Brain microvascular endothelial cell (primary cell): ENCODE results near the gene HNRNPM.

Source experiments
- DNase-seq: peaks from one replicate; pipeline ENCODE4 v3.0.0-alpha.2; 2020
- H3K27ac ChIP-seq: fragments of 250-450 bp; sonication (Bioruptor Pico); 2 replicates; pipeline ENCODE4 v1.5.1; 2020; ENCODE audit warnings: mild to moderate bottlenecking, moderate library complexity
- H3K27me3 ChIP-seq: fragments of 250-450 bp; sonication (Bioruptor Pico); replicated peaks from 2 replicates; pipeline ENCODE4 v1.5.1; 2020; ENCODE audit warnings: mild to moderate bottlenecking
- H3K36me3 ChIP-seq: fragments of 250-450 bp; sonication (Bioruptor Pico); replicated peaks from 2 replicates; pipeline ENCODE4 v1.5.1; 2020; ENCODE audit warnings: mild to moderate bottlenecking
- H3K4me3 ChIP-seq: 2 replicates; pipeline ENCODE4 v1.5.1; 2011; ENCODE audit warnings: low read depth, mild to moderate bottlenecking, control low read depth, low read length, moderate library complexity
- in situ Hi-C: cut with HindIII; loops from 2 replicates; pipeline ENCODE4 v1.10.0; 2017; ENCODE audit warnings: low sequenced_read_pairs, low pct_ligation_motif_present
- TF ChIP-seq, protein P1 (sequence below): IDR thresholded peaks from 2 replicates; pipeline ENCODE4 v1.5.1; 2011; ENCODE audit warnings: low read depth, mild to moderate bottlenecking, moderate library complexity, low read length, control low read depth, inconsistent platforms; ENCODE audit errors: missing control alignments

The HNRNPM gene

DNA sequence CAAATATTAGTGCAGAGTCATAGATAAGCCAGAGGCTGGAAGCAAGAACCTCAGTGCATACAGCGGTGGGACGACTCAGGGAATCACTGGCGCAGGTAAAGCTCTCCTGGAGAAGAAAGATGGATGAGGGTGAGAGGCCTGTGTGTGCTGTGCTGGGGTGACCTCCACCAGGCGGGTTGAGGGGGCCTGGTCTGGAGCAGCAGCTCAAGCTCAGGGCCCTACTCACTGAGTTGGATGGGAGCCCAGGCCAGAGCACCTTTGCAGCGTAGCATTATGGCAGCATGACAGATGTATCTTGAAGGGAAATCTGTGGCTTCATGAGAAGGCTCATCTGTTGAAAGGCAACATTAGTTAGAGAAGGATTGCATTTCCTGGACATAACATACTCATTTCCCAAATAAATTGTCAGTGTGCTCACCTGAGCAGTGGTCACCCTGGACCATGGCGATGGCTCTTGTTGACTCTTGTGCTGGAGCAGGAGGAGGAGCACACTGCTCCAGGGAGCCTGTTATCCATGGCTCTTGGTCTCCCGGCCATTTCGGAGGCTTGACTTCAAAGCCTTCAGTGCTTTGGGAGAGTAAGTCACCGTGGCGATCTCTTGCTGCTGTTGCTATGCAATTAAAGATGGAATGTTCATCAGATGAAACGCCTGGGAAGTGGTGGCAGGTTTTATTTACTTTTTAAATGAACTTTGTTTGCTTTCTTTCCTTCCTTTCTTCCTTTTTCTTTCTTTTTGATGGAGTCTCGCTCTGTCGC is 25.0 kb downstream of the HNRNPM start:
- Histone ChIP-seq H3K36me3 (peaks cover 89% of the 10 kb centered on the region), H3K27ac (no peak overlapping the region), H3K4me3 (no peak overlapping the region), H3K27me3 (no peaks in the 10 kb centered on the region)
- in situ Hi-C loops, result no loop called here
- no peak for DNase-seq
- TF ChIP-seq, protein P1, sequence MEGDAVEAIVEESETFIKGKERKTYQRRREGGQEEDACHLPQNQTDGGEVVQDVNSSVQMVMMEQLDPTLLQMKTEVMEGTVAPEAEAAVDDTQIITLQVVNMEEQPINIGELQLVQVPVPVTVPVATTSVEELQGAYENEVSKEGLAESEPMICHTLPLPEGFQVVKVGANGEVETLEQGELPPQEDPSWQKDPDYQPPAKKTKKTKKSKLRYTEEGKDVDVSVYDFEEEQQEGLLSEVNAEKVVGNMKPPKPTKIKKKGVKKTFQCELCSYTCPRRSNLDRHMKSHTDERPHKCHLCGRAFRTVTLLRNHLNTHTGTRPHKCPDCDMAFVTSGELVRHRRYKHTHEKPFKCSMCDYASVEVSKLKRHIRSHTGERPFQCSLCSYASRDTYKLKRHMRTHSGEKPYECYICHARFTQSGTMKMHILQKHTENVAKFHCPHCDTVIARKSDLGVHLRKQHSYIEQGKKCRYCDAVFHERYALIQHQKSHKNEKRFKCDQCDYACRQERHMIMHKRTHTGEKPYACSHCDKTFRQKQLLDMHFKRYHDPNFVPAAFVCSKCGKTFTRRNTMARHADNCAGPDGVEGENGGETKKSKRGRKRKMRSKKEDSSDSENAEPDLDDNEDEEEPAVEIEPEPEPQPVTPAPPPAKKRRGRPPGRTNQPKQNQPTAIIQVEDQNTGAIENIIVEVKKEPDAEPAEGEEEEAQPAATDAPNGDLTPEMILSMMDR, result no peak

DNA sequence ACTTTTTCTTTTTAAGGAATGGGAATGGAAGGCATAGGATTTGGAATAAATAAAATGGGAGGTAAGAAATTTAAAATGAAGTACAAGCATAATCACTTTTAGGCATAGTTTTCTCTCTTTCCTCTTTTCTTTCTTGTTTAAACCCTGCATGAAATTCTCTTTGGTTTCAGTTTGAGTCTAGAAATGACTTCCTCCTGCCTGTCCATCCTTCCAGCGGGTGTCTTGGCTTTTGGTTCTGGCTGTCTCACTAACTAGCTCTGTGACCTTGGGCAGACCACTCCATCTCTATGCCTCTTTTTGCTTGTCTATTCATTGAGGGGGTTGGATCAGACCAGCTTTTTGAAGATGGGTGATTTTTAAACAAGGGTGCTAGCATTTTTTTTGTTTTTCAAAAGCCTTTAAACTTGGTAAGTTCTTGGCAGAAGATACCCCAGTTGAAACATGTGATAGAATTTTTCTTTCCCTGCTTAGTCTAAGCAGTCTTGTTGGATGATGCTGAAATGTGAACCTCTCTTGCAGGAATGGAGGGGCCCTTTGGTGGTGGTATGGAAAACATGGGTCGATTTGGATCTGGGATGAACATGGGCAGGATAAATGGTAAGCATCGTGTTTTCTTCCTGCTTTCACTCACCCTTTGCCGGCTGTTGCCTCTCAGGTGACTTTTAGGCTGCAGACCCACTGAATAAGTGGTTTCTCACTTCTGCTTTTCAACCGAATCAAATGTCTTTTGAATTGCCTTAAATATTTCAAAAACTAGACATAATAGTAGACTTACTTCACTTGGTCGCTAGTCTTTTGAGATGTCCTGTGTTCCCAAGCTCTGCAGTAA is 29.1 kb downstream of the HNRNPM start:
- no peak overlapping the region for H3K4me3 ChIP-seq
- peaks cover 75% of the 10 kb centered on the region for H3K36me3 ChIP-seq
- H3K27me3 ChIP-seq, result no peaks in the 10 kb centered on the region
- in situ Hi-C loops, result no loop called here
- TF ChIP-seq, protein P1, result no peak
- DNase-seq, result no peak
- no peak overlapping the region for H3K27ac ChIP-seq

DNA sequence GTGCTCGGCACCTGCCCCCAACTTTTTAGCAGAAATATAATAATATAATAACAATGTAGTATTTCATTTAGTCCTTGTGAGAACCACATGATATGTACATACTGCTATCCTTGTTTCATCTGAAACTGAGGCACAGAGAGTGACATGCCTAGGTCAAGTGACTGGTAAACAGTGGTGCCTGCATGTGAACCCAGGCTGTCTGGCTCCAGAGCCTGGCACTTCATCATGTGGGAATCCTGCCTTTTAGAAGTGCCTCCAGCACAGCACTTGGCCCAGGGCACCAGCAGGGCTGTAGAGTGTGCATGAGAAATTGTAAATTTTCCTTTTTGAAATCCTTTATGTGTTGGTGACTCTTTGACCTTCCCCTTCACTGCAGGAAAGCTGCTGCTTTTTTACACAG is 30.2 kb downstream of the HNRNPM start:
- no peak for DNase-seq
- no peak overlapping the region for H3K27ac ChIP-seq
- TF ChIP-seq, protein P1, result no peak
- H3K27me3 ChIP-seq, result no peaks in the 10 kb centered on the region
- in situ Hi-C loops, result no loop called here
- no peak overlapping the region for H3K4me3 ChIP-seq
- peaks cover 67% of the 10 kb centered on the region for H3K36me3 ChIP-seq

DNA sequence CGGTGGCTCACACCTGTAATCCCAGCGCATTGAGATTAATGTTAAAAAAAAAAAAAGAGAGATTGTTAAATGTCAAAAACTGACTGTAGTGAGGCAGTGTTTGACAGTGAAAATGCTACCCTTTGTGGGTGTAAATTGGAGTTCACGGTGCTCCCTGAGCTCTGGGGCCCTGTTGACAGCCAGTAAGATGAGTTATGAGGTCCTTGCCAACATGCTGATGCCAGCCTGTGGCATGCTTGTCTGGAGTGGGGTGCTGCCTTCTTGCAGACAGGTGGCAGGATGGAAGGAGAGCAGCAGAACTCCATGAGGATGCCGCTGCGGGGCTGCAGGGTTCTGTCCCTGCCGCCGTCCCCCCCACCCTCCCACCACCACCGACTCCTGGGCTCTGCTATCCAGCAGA is 31.7 kb downstream of the HNRNPM start:
- TF ChIP-seq, protein P1, result no peak
- Histone ChIP-seq H3K4me3 (no peak overlapping the region), H3K36me3 (peaks cover 58% of the 10 kb centered on the region), H3K27ac (no peak overlapping the region), H3K27me3 (no peaks in the 10 kb centered on the region)
- in situ Hi-C loops, result no loop called here
- no peak for DNase-seq

DNA sequence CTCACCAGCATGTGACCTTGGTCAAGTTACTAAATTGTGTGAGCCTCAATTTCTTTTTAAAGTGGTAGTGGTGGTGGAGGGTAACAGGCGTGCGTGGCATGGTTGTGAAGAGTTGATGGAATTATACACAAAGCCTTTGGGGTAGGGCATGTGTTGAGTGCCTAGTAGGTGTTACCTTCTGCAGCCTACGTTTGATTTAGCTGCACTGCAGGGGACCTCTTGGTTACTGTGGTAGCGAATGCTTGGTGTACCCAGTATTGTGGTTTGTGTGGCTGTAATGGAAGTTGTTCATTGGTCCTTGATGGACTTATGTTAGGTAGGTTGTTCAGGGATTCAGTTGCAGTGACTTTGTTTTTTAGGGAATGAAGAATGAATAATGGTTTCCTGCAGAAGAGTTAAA is 33.1 kb downstream of the HNRNPM start:
- no peak overlapping the region for H3K4me3 ChIP-seq
- no peak for DNase-seq
- peaks cover 49% of the 10 kb centered on the region for H3K36me3 ChIP-seq
- TF ChIP-seq, protein P1, result no peak
- no peaks in the 10 kb centered on the region for H3K27me3 ChIP-seq
- in situ Hi-C loops, result no loop called here
- no peak overlapping the region for H3K27ac ChIP-seq
